ENCODE data around the gene WFS1.

DNA sequence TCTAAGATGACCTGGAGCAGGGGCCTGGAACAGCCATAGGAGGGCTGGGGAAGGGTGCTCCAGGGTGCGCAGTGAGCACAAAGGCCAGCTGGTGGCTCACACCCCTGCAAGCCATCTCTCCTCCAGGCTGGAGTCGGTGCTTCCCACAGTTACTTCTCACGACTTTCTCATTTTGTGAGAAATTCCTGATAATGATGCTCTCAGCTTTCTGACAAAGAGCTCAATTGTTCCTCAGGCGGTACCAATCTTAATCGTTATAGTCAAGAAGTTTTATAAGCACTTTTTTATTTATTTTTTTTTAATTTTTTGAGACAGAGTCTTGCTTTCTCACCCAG is 11.7 kb upstream of the WFS1 start:
- TF ChIP-seq, protein P1, sequence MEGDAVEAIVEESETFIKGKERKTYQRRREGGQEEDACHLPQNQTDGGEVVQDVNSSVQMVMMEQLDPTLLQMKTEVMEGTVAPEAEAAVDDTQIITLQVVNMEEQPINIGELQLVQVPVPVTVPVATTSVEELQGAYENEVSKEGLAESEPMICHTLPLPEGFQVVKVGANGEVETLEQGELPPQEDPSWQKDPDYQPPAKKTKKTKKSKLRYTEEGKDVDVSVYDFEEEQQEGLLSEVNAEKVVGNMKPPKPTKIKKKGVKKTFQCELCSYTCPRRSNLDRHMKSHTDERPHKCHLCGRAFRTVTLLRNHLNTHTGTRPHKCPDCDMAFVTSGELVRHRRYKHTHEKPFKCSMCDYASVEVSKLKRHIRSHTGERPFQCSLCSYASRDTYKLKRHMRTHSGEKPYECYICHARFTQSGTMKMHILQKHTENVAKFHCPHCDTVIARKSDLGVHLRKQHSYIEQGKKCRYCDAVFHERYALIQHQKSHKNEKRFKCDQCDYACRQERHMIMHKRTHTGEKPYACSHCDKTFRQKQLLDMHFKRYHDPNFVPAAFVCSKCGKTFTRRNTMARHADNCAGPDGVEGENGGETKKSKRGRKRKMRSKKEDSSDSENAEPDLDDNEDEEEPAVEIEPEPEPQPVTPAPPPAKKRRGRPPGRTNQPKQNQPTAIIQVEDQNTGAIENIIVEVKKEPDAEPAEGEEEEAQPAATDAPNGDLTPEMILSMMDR (IDR thresholded peaks at IDR 0.05), result no peak
- TF ChIP-seq POLR2A (IDR thresholded peaks at IDR 0.05) (no peak), EP300 (IDR thresholded peaks at IDR 0.05) (no peak)
